ENCODE measurements around the gene FXYD6.
"Not testable (repeated sequence)": the region's sequence is repeated elsewhere in the genome, so short reads cannot be mapped to it uniquely, and the experiment has no call there.

The FXYD6 gene

DNA sequence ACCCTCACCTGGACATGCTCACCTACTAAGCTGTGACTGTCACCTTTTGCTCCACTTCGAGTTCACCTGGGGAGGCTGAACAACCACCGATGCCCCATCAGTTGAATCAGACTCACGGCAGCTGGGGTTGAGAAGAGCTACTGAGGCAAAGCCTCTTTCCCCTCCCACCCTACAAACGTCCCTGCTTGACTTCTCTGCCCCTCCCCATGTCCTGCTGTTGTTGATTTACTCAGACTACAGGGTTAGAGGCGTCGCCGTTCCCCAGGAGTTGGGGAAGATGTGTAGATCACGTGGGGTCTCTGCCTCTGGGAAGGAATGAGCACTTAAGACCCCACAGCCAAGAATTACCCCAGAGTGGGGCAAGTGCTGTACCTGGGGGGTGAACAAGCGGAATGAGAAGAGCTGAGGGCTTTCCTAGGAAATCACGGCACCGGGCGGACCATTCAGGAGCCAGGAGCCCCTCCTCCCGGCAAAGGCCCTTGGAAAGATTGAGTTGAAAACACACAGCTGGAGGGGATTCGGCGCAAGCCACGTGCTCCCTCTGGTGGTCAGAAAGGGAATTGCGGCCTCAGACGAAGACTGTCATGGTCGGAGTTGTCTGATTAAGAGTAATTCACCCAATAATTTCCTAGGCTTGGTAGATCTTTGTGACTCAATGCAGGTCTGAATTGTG lies 59.0 kb downstream of the FXYD6 start:
- DNase-seq (ENCODE audit: low read depth in 2 of 2) = peak; percentile 75 to 82

DNA sequence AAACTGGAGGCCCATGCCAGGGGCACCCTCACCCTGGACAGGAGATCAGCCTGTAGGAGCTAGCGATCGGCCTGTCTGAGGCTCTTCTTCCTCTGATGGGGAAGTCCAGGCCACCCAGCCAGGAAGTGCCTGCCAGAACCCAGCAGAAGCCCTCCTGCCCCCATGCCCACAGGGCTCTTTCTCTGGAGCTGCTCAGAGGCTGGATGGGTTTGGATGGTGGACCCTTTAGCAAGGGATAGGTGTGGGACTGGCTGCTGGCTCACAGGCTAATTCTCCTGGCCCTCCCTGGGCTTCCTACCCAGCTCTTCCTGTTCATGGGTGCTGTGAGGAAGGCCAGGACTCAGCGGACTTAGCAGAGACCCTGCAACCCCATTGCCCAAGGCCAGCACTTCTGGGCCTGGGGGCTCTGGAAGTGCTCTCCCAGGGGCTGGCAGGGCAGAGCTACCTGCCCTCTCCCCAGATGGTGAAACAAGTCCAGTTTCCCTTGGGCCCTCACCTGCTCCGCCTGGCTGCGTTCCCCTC lies 59.6 kb downstream of the FXYD6 start:
- no peak for DNase-seq (ENCODE audit: low read depth in 2 of 2)

DNA sequence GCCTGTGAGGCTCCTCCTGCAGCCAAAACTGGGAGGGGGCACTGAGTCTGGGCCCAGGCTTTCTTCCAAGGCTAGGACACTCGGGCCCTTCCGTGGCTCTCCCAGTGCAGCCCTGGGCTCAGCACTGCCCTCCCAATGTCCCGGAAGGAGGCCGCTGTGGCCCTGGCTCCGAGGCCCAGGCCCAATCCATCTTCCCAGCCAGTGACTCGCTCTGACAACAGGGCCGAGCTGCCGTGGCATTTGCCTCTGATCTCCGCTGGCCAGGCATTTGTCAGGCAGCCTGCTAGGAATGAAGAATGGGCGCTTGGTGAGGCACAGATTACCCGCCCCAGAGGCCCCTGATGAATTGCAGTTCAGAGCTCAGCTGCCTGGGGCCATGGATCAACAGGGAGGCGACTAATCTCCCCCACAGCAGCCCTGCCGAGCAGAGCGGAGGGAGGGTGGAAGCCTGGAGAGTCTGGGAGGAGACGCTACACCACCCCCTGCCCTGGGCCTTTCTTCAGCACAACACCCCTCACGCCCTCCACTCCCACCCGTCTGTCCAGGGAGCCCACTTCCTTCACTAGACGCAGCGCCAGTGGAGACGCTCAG lies 60.2 kb downstream of the FXYD6 start:
- no peak for DNase-seq (ENCODE audit: low read depth in 2 of 2)

DNA sequence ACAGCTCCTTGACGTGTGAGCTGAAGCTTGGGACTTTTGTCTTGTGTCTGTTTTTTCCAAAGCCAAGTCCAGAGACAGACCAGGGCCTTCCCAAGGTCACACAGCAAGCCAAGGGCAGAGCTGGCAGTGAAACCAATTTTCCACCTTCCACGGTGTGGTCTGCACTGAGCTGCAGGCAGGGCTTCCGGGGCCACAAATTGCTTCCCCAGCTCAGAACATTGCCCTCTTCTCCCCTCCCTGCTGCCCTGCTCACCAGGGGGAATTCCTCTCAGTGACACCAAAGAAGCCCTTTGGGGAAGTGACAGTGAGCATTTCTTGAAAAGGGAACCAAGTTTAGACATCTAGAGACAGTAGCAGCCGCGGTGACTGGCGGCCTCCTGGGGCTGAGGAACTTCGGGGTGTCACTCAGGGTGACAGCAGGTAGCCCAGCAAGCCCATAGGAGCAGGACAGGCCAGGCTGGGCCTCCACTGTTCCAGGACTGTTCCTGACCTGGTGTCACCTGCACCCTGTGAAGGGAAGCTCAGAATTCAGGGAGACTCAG lies 61.1 kb downstream of the FXYD6 start:
- peak; percentile 41 to 64 for DNase-seq (ENCODE audit: low read depth in 2 of 2)

DNA sequence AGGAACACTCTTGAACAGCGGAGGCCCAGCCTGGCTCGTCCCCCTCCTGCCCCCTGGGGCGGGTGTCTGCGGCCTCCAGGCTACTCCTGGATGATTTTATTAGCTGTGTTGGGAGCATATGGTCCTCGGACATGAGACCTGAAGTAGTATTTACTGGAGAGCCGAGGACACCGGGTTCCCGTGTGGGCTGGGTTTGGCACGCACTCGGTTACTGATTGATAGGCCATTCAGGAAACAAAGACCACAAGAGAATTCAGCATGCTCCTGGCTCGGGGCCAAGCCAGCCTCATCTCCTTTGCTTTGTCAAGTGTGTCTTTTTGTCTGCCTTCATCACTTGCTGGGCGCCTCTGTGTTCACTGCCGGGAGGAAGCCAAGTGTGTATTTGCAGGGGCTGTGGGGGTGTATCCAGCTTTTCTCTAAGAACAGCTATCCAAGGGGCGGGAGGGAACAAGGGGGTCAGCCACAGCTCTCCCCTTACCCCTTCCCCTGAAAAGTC lies 61.6 kb downstream of the FXYD6 start:
- peak; percentile 65 to 68 for DNase-seq (ENCODE audit: low read depth in 2 of 2)

DNA sequence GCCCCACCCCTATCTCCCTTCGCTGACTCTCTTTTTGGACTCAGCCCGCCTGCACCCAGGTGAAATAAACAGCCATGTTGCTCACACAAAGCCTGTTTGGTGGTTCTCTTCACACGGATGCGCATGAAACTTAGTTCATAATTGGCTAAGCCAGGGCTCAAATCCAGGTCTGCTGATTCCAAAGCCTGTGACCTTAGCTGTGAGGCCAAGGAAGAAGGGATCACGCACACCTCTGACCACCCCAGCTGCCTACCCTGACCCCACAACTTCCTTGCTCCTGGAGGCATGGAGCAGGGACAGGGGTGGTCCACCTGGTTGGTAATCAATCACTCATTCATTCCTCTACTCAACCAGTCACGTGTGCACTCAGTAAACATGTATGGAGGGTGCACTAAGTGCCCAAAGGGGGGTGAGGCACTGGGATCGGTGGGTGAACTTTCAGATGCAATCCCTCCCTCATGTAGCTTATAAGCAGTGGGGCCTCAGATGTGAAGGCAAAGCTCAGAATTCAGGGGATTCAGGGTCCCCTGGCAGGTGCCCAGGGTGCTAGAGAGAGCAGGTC lies 62.2 kb downstream of the FXYD6 start:
- DNase-seq (ENCODE audit: low read depth in 2 of 2) = no peak

DNA sequence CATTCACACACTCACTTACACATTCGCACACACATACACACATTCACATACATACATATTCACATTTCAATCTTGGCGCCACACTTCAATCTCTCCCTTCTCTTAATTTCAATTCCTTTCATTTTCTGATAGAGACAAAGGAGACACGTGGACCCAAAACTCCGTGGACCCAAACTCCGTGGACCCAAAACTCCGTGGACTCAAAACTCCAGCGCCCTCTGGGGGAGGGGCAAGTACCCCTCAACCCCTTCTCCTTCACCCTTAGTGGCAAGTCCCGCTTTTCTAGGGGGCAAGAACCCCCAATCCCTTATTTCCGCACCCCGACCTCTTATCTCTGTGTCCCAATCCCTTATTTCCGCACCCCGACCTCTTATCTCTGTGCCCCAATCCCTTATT lies 66.4 kb downstream of the FXYD6 start:
- not testable (repeated sequence) for DNase-seq (ENCODE audit: low read depth in 2 of 2)

DNA sequence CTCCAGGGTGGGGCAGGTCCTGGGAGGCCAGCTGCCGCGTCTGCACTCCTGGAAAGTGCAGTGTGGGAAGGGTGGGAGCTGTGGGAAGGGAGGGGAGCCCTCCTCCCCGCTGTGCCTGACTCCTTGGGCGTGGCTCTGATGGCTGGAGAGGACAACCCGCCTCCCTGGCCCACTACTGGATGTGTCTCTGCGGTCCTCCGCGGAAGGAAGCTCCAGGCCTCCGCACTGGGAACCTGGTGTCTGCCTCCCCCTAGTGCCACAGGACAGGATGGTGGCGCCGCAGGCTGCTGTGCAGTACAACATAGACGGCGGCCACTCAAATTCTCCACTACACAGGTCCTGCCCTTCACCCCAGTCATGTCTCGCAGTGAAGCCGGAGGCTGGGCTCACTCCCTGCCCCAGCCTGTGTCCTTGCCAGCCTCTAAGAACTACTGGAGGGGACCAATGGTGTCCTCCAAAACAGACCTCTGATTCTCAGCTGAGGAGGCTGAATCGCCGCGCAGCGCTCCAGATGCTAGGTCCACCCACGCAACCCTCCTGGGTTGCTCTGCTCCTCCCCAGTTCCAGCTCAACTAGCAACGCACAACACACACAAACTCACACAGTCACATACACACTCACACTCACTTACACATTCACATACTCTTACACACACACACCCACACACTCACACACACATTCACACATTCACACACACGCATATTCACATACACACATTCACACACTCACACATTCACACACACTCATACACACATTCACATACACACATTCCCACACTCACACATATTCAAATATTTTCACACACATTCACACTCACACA lies 67.0 kb downstream of the FXYD6 start:
- DNase-seq (ENCODE audit: low read depth in 2 of 2) = no peak

DNA sequence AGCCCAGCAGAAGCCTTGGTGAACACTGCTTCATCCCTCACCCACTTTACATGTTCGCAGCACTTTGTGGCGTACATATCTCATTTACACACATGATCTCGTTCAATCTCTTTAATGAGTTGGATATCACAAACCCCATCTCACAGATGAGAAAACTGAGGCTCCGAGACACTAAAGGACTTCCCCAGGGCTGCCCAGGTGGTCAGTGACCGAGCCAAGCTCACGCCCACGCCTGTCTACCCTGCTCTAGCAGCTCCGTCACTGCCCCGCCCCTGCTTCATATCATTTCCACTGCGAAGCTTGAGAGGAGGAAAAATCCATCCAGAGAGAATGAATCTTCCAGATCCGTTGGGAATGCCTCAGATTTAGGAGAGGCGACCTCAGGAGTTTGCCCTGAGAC lies 67.7 kb downstream of the FXYD6 start:
- DNase-seq (ENCODE audit: low read depth in 2 of 2) = no peak

DNA sequence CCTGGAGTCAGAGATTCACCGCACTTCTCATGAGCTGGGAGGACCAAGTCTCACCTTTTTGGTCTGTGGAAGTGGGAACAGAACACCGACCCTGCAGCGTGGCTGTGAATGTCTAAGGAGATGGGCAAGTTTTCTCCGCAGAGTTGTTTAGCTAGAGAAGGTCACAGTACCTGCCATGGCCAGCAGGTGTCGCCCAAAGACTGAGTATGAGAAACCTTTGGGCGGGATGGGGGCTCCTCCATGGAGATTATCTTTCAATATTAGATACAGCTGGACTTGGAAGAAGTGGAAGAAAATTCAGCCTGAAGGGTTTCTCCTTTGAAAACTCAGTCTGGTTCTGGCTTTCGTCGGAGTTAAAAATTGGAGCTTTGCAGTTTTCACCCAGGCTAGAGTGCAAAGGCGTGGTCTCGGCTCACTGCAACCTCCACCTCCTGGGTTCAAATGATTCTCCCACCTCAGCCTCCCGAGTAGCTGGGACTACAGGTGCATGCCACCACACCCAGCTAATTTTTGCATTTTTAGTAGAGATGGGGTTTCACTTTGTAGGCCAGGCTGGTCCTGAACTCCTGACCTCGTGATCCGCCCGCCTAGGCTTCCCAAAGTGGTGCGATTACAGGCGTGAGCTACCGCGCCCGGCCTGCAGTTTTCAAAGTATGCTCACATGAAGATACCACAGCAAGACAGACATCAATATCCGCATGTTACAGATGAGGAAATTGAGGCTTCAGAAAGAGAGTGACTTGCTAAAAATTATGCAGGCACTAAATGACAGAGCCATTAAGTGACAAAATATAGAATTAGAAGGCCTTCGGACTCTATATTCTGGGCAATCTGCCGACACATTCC lies 68.8 kb downstream of the FXYD6 start:
- peak in 1 of 2 donors; percentile 63 for DNase-seq (ENCODE audit: low read depth in 2 of 2)

DNA sequence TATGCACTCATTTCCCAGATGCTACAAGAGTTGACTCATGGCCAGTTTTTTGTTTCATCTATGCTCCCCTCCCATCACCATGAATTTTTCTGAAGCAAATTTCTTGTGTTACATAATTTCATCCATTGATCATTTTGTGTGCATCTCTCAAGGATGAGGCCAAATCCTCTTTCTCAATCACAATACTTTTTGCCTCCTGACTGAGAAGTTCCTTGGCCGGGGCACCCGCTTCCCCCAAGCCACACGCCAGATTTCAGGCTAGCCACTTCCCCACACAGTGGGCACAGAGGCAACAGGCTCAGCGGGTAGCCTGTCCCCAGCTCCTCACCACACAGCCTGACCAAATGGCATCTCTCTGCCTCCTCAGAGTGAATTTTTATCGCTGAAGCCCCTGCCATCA lies 69.6 kb downstream of the FXYD6 start:
- DNase-seq (ENCODE audit: low read depth in 2 of 2) = no peak

DNA sequence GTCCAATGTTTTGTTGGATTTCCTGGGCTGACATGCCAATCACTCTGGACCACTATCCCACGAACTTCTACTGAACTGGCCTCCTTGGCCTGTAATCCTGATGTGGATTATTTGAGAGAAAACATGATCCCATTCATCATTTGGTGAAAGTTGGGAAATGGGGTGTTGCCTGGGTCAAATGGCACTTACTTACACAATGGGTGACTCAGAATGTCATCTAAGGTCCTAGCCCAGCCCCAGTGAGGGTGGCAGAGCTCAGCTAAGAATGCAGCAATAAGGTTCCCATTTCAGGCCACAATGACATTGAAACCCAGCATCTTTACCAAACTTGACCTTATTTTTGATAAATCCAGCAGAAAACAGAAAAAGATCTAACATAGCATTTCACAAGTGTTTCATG lies 71.4 kb downstream of the FXYD6 start:
- DNase-seq (ENCODE audit: low read depth in 2 of 2) = no peak

DNA sequence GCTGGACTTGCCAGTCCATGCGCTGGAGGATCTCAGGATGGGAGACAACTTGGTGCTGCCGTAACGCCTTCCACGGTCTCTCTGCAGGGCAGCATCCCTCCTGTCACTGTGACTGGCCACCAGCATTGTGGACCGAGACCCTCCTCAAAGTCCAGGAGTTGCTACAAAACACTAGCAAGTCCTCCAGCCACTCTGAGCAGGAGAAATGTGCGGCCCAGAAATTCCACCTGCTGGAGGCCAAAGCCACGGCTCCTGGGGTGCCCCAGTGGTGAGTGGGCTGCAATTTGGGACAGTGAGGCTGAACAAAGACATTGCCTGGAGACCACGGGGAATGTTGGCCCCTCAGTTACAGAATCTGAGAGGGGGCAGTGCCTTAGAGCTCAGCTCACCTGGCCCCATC lies 72.6 kb downstream of the FXYD6 start:
- DNase-seq (ENCODE audit: low read depth in 2 of 2) = no peak

DNA sequence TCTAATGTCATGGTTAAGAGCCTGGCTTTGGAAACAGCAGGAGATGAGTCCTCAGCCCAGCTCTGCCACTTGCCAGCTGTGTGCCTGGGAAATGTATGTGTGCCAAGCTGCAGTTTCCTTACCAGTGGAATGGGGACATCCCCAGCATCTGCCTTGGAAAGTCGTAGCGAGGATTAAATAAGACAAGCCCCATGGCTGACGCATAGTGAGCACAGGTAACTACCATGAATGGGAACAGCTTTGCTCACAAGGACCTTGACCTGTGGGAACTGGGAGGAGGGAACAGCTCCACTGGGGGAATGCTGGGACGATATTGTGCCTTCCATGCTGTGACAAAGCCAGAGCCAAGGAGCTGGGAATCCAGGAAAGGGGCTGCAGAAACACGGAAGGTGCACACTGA lies 76.8 kb downstream of the FXYD6 start:
- DNase-seq (ENCODE audit: low read depth in 2 of 2) = no peak

DNA sequence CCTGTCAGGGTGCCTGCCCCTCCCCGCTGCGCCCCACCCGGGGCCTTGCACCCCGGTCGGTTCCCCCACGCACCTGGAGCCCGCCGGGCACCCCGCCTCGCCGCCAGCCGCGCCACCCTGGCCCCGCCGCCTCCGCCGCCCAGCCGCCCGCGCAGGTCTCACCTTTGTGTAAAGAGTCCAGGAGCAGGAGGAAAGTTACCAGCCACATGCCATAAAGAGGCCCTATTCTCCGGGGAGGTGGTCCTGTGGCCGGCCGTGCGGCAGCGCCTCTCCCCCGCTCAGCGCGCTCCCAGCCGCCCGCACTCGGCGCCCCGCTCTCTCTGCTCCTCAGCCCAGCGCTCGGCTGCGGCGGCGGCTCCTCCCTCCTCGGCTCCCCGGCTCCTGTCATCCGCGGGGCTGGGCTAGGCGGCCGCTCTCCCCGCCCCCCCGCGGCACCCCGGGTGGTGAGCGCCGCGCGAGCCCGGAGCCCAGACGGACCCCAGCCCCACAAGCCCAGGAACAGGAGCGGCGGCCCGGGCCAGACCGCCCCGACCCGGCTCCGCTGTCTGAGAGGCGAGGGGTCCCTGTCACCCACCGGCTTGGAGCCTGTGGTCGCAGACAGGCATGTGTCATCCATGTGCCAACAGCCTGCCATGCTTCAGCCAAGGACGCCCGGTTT lies 79.5 kb downstream of the FXYD6 start, which contains the start of gene DSCAML1:
TSS of gene DSCAML1 (minus strand) at position 345 of the 658 bp plus-strand sequence. CDS start at position 208, 137 bp downstream.
- no peak for DNase-seq (ENCODE audit: low read depth in 2 of 2)

DNA sequence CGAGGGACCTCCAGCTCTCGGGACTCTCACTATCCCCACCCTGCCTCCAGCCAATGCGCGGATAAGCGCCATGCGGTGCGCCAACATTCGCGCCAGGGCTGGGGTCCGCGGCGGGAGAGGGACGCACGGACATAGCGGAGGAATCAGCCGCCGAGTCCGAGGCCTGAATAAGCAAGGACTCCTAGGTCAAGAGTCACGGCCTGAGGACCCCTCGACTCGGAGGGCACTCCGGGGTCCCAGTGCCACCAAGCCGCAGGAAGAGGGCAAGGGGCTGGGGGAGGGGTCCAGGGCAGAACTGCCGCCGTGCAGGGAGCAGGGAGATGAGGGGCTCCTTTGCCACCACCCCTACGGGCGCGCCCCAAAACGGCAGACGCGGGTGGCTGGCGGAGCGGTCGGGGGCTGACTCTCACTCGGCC lies 80.0 kb downstream of the FXYD6 start:
- DNase-seq (ENCODE audit: low read depth in 2 of 2) = no peak

DNA sequence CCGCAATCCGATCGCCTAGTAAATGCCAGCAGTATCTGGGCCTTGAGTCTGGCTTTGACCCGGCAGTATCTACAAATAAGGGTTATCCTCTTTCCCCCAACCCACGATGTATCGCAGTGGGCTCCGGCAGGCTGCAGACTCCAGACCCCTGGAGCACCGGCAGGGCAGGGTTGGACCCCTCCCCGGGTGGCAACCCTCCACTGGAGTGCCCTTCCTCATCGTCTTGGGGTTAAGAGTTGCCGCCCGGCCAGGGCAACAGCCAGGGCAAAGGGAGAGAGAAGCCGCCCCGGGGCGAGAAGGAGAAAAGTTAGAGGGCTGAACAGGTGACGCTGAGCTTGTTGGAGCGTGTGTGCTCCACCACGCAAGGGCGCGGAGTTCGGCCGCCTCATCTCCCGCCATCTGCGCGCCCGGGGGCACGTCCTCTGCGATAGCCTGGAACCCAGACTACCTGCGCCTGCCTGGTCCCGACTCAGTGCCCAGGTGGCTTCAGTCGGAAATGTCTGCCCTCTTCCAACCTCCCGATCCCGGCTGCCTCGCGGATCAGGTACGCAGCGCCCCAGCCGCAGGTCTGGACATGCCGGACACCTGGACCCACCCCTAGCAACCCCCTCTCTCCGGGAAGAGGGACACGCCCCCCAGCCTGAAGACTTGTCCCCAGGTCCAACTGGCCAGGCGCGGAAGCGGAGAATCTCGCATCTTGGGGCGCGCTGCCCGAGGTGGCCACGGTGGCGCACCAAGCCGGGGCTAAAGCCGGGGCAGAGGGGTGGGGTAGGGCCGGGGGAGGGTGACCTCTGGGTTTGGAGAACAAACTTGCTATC lies 80.6 kb downstream of the FXYD6 start:
- DNase-seq (ENCODE audit: low read depth in 2 of 2) = no peak

DNA sequence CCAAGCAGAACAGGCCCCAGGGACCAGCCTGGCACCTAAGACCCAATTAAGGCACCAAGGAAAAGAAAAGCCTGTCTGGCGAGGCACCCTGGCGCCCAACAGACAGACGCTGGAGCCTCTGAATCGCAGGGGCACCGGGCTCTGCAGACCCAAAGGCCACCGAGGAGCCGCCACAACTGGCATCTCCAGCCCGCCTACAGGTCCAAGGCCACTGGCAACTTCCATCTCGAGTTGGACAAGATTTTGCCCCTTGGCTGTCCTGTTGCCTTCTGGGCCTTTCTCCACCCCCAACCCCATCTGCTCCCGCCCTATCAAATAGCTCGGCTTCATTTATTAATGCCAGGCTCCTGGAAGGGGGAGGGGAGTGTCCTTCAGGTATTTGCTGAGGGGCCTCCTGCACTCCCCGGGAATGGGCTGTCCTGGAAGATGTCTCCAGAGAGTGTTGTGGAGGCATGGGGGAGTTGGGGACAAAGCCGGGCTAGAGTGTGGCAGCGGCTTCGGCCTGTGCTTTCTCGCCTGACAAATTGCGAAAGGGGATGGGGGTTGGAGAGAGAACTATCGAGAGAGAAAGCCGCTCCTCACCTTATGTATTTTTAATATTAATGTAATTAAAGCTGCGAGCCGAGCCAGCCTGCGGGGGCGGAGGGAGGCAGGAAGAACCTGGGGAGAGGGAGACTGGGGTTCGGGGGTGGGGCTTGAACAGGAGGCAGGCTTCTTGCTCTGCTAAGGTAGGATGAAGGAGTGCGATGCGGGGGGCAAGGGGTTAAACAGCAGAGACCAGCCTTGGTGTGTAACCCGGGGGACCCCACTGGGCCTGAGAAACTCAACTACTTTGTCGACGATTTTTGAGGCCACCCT lies 81.5 kb downstream of the FXYD6 start:
- no peak for DNase-seq (ENCODE audit: low read depth in 2 of 2)
